NCI-H2227 (cell line): ENCODE measurements around the gene XPR1.
A peak's percentile ranks its signal among the peaks of the same experiment; 100 is the strongest.
"Not testable (repeated sequence)": the region's sequence is repeated elsewhere in the genome, so short reads cannot be mapped to it uniquely, and the experiment has no call there.

Source experiments
- DNase-seq: peaks from one replicate; lab custom pipeline; 2025; ENCODE audit not compliant: unreplicated experiment; lab: John Stamatoyannopoulos, UW

XPR1 gene

DNA sequence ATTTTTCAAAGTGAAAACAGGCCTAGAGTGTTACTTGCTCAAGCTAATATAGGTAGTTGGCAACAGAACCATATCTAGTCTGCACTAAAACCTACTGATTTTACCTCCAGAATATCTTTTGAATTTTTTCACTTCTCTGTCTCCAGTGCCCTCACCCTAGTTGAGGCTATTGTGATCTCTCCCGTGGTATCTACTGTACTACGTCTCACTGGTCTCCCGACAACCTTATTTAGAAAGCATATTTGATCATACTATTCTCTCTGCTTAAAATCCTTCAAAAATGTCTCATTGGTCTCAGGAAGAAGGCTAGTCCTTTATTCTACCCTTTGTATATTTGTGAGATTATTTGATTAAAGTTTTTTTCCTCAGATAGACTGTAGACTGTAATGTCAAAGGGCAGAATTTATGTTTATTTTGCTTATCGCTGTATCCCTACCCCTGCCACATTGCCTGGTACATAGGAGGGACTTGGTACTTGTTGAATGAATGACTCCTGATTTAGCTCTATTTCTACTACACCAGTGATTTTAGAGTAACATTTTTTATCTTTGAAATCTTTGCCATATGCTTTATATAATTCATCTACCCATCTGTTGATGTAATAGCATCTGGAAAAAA lies 145.4 kb downstream of the XPR1 start:
- no peak for DNase-seq

DNA sequence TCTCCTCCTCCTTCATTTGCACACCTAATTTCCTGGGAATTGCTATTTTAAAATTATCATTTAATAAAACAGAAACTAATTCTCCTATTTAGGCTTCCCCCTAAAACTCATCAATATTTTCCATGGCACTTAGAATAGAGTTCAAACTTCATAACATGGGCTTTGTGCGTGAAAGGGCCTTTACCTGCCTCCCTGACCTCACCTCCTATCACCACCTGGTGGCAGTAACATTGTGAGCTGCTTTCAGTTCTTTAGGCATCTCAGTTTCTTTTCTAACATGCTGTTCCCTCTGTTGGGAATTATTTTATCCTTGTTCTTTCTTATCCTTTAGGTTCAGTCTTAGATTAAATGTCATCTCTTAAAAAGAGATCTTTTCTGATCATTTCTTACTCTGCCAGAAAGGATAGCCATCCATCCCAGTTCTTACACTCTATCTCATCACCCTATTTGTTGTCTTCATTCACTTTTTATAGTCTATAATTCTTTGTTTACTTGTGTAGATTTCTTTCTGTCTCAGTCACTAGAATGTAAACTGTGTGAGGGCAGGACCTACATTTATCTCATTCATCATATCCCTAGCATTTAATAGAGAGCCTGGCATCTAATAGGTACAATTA lies 147.1 kb downstream of the XPR1 start:
- no peak for DNase-seq

DNA sequence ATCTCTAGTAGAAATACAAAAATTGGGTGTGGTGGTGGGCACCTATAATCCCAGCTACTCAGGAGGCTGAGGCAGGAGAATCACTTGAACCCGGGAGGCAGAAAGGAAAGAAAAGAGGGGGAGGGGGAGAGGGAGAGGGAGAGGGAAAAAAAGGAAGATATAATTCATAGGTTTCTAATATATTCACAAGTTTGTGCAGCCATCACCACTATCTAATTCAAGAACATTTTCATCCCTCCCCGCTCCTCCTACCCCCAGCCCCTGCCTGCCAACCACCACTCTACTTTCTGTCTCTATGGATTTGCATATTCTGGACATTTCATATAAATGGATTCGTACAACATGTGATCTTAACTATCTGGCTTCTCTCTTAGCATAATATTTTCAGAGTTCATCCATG lies 147.8 kb downstream of the XPR1 start:
- no peak for DNase-seq

DNA sequence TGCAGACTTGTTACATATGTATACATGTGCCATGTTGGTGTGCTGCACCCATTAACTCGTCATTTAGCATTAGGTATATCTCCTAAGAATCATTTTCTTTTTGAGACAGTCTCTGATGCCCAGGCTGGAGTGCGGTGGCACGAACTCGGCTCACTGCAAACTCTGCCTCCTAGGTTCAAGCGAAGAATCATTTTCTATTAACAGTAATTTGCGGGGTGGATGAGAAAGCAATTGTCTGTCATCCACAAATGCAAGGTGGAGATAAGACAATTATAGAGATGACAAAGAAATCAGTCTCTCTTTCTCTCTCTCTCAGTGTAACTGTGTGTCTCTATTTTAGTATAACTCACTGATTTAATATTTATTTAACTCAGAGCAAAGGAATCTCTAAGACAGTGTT lies 149.9 kb downstream of the XPR1 start:
- DNase-seq = peak; percentile 24

DNA sequence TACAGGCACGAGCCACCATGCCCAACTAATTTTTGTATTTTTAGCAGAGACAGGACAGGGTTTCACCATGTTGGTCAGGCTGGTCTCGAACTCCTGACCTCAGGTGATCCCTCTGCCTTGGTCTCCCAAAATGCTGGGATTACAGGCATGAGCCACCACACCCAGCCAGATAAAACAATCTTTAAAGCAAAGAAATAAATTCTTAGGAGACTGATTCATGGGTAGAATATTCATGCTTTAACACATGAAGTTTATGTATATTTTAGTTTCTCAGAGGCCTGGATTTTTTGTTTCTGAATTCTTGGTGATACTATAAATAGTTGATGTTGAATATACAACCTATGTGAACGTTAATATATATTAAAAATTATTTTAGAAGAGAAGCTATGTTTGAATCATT lies 153.5 kb downstream of the XPR1 start:
- no peak for DNase-seq

DNA sequence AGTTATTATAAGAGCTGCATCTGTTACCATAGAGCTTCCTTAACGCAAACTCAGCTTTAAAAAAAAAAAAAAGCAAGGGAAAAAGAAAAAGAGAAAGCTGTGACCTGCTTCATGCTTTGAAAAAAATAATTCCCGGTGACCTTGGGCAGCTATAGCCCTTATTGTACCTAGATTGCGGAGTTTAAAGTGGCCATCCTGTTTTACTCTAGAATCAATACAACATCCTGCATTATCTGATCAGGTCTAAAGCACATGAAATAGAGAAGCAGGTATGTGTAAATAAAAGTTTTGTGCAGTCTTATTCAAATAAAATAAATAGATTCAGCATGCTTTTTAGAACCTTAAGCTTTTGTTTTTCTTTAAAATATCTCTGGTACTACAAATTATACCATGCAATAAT lies 154.1 kb downstream of the XPR1 start:
- DNase-seq = no peak

DNA sequence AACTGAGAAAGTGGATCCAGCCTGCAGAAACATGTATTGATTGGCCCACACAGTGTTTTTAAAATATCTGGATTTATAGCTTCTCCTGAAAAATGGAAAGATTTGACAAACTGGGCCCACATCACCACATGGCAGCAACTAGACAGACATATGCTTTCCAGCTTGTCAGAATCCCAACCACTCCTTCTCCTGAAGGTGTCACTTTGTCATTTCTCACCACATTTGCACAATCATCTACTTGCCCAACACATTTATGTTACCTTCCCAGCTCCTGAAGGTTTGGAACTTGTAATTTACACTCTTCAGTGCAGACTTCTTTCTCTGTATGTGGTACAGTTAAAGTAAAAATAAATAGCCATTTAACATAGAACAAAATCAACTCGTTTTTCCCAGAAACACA lies 154.8 kb downstream of the XPR1 start:
- no peak for DNase-seq

DNA sequence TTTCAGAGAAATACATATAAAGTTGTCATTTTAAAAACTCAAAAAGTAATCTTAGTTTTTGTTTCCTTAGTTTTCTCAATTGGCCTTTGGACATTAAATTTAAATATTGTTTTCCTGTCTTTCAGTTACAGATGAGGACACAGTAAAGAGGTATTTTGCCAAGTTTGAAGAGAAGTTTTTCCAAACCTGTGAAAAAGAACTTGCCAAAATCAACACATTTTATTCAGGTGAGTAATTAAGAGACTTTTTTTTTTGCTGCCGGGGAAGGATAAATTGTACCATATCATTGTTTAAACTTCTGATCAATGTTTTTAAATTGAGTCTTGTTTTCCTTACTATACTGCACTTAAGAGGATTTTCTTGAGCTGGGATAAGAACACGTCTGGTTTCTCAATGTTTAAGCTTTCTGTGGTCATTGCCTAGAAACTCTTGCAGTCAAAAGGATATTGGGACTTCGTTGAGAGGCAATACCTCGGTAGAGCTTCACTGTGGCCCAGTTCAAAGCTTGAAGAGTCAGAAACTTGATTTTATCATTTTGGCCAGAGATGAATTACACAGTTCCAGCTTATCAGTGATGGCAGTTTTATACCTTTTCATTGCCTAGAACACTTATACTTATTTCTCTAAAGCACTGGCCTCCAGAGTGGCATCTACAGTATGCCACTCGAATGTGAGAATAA lies 155.9 kb downstream of the XPR1 start:
- DNase-seq = no peak

DNA sequence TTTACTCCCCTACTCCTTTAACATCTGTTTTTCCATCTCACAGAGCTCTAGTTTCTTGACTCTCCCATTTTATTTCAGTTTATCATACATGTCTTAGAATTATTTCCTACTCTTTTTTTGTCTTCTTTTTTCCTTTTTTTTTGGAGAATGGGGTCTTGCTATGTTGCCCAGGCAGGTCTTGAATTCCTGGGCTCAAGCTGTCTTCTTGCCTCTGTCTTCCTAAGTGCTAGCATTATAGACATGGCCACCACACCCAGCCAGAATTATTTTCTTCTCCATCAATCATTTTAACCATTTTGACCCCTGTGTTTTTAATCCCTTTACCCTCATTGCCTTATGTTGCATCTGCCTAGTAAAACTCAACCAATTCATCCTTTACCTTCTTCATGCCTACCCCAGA lies 157.6 kb downstream of the XPR1 start:
- no peak for DNase-seq

DNA sequence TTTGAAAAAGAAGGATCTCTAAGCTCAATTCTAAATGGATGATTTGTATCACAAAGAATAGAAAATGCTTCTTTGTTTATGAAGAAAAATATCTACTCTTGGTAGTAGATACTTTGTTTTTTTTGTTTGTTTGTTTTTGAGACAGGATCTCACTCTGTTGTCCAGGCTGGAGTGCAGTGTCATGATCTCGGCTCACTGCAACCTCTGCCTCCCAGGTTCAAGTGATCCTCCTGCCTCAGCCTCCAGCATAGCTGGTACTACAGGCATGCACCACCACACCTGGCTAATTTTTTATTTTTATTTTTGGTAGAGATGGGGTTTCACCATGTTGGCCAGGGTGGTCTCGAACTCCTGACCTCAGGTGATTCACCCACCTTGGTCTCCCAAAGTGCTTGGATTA lies 159.3 kb downstream of the XPR1 start:
- DNase-seq = not testable (repeated sequence)

DNA sequence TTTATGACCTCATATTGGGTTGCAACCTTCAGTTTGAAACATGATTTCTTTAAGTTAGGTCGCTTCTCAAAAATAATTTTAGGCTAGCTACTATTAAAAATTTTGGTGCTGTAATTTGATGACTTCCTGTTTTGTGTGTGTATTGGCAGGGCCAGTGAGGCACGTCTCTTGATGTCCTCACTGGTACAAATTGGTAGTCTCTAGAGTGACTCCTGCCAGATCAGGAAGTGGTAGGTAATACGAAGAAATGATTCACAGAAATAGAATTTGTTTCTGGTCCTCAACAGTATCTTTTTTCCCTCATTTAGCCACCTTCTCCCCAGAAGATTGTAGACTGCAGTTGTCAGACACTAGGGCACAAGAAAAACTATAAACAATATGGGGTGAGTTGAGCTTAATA lies 160.0 kb downstream of the XPR1 start:
- DNase-seq = no peak

DNA sequence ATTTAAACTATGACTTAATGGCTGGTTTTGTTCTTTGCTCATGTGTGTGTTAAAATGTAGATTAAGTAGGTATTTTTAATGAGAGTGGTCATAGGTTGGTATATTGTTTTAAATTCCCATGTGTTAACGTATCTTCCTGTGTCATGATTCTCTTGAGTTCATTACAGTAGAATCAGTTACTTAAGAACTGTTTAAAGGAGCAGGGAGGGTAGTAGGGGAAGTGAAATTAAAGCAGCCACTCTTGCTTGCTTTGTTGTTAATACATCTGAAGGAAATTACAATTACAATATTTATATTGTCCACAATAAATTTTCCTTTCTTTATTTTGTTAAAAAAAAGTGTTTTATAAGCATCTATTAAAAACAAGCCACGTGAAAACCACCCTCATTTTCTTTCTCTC lies 161.6 kb downstream of the XPR1 start:
- DNase-seq = no peak

DNA sequence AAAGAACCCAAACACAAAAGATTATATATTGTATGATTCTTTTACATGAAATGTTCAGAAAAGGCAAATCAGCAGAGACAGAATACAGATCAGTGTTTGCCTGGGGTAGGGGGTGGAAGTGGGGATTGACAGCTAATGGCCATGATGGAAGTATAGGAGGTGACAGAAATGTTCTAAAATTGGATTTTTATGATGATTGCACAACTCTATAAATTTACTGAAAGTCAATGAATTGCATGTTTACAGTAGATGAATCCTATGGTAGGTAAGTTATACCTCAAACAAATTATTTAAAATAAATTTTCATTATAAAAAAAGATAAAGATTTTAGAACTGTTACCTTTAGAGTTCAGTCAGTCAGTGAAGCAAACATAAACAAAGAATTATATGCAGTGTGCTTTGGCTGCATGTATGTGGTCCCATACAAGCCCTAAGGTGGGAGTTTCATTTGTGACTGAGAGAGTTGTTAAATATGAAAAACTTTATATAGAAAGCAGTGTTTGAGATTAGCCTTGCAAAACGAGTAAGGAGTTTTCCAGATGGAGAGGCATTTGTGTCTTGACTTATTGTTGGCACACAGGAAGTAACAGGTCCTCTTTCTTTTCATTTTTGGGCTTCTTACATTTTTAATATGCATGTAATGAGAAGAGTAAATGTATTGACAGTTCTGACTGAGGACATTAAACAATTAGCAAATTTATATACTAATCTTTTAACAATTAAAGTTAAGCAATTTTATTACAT lies 165.2 kb downstream of the XPR1 start:
- DNase-seq = no peak

DNA sequence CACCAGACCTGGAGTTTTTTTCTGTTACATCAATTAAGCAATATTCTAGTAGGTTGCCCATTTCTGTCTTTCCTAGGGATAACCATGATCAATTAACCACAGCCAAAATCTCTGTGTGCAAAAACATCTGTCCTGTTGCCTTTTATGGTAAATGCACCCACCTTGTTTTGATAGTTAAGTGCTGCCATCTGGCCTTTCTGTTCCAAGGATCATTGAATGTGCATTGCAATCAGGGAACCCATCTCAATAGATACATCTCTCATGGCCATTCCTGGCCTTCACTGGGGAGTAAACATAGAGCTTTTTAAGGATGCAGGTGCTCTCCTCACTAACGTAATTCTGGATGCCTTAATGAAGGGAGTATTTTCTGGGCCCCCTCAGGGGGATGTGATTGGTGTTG lies 169.1 kb downstream of the XPR1 start:
- DNase-seq = no peak

DNA sequence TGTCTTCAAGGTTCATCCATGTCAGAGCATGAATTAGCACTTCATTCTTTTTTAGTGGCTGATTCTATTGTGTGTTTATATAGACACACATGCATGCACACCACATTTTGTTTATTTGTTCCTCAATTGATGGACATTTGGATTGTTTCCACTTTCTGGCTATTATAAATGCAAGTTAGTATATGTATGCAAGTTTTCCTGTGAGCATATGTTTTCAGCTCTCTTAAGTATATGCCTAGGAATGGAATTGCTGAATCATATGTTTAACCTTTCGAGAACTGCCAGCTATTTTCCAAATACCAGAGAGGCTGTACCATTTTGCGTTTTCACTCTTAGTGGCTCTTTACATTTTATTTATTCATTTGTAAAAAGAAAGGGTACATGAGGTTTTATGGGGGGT lies 171.0 kb downstream of the XPR1 start:
- DNase-seq = no peak

DNA sequence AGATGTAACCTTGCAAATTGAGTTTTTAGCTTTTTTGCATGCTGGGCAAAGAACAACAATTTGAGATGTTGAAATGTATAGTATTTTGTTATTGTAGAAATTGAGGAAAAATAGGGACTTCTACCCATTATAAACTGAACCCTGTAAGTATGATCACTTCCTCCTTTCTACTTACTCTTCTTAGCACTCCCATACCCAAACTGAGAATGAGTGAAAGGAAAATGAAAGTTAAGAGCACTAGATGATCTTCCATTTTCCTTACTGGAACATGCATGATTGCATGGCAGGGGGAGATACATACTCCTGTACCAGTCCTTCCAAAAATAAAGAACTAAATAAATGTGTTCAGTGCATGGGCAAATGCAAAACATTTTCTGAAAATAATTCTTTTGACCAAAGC lies 173.5 kb downstream of the XPR1 start:
- DNase-seq = no peak

DNA sequence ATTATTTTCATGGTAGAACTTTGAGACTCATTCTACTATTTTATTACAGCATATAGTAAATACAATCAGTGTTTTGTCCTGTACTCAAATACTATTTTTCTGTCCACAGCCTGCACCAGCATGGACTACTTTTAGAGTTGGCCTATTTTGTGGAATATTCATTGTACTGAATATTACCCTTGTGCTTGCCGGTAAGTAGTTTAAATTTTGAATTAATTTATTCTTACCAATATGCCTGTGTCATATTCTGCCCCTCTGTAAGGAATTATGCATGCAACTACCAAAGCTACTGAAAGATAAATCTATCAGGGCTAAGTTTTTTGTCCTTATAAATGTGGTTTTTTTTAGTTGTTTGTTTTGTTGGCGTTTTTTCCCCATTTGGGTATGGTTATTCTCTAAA lies 179.5 kb downstream of the XPR1 start:
- no peak for DNase-seq

DNA sequence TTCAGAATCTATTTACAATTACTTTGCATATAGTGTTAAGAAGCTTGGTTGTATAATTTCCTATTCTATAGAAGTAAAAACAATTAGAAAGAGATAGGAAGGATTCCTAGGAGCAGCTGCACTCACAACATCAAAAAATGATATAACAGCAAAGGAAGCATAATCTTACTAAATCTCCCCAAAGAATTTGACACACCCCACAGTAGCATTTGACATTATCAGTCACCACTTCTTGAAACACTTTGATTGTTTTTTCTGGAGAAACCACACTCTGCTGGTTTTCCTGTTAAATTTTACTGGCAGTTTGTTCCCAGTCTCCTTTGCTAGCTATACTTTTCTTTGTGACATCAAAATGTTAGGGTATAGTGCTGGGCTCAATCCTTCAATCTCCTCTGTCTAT lies 180.1 kb downstream of the XPR1 start:
- DNase-seq = no peak

DNA sequence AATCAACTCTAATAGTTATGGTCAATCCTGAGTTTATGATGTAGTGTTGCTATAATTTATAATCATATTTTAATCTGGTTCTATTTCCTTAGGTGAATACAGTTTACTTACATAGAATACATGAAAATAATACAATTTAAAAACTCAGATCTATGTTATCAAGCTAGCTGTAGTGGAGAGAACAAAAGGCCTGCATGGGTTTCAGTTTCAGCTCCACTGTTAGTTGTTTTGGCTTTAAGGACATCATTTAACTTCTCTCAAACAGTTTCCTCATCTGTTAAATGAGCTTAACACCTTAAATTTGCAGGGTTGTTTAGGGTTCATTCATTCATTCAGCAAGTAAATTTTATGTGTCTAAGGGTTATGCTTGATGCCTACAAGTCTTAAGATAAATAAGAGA lies 182.4 kb downstream of the XPR1 start:
- DNase-seq = no peak

DNA sequence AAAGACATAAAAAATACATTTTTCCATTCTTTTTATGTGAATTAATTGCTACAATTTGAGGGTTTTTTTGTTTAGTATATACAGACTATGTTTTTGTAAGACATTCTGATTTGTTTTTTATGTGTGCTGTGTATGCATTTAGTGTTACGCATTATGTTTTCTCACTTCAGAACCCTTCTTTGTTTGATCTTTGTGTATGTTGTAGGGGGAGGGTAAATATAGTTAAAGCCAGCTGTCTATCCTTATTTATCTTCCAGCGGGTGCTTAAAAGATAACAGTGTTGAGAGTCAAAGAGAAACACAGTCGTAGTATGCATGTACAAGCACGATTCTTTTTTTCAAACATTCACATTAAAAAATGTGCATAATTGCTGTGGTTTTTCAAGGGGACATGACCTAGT lies 183.4 kb downstream of the XPR1 start:
- peak; percentile 37 for DNase-seq

DNA sequence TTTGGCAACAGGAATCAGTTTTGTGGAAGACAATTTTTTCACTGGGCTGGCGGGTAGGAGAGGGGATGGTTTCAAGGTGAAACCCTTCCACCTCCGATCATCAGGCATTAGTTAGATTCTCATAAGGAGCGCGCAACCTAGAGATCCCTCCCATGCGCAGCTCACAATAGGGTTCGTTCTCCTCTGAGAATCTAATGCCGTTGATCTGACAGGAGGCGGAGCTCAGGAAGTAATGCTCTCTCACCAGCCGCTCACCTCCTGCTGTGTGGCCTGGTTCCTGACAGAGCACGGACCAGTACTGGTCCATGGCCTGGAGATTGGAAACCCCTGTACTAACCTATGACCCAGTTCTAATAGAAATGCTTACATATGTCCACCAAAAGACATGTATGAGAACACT lies 184.3 kb downstream of the XPR1 start:
- peak; percentile 71 for DNase-seq

DNA sequence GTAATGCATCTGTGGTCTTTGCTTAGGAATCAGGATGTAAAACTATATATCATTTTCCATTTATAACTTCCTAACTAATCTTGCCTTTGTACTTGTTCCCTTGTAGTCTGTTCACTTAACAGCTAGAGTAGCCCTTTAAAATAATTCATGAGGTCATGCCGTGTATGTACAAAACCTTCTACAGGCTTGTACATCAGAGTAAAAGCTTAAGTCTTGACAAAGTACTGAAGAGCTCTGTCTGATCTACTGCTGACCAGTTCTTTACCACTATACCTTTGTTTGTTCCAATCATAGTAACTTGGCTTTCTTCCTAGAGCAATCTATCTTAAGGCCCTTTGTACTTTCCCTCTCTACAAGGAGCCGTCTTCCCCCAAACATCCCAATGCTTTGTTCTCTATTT lies 190.1 kb downstream of the XPR1 start:
- no peak for DNase-seq
